HG03025 (cell line): Measurements from ENCODE around the gene LINC01488.

Source experiments
- ATAC-seq: cut with Tn5 transposase; IDR thresholded peaks from one replicate; pipeline ENCODE4 v1.9.1; 2021; ENCODE audit warnings: mild to moderate bottlenecking, moderate library complexity; ENCODE audit not compliant: unreplicated experiment, low FRiP score

LINC01488 gene

DNA sequence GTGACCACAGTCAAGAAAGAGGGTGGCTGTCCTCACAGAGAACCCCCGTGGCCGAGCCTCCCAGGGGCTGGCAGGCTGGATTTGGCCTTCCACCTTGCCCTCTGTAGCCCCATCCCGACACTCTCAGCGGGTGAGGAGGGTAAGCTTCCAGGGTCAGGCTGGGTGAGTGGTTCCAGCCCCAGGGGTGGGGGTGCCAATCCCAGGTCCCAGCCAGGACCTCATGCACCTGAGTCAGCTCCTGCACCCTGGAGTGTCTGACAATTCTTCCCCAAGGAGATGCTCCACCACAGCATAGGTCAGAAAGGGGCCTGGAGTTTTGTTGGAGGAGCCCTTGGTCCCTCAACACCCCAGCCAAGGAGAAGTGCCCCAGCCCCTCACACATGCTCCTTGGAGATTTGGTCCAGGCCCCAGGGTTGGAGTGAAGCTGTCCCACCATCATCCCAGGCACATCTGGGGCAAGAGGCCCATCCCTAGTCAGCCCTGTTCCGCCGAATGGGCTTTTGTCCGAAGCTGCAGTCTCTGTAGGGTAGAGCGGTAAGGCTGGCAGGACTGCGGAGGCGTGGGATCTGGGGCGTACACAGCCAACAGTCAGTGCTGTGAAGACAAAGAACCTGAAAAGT, 8.4 kb downstream of the LINC01488 start:
- no peak for ATAC-seq

DNA sequence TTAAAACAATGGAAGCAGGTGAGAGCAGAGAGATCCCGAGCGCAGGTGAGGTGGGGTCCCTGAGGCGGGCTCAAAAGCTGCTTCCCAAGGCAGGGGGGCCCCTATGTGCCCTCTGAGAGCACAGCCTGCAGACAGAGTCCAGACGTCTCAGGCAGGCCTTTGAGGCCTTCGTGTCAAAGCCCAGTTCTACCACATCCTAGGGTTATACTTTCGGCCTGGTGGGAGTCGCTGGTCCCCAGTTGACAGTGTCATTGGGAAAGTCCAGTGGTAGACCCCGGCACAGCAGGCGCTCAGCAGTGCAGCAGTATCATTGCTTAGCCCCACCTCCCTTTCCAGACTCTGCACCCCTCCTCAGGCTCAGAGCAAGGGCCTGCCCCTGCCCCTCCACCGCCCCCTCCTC, 9.1 kb downstream of the LINC01488 start:
- no peak for ATAC-seq

DNA sequence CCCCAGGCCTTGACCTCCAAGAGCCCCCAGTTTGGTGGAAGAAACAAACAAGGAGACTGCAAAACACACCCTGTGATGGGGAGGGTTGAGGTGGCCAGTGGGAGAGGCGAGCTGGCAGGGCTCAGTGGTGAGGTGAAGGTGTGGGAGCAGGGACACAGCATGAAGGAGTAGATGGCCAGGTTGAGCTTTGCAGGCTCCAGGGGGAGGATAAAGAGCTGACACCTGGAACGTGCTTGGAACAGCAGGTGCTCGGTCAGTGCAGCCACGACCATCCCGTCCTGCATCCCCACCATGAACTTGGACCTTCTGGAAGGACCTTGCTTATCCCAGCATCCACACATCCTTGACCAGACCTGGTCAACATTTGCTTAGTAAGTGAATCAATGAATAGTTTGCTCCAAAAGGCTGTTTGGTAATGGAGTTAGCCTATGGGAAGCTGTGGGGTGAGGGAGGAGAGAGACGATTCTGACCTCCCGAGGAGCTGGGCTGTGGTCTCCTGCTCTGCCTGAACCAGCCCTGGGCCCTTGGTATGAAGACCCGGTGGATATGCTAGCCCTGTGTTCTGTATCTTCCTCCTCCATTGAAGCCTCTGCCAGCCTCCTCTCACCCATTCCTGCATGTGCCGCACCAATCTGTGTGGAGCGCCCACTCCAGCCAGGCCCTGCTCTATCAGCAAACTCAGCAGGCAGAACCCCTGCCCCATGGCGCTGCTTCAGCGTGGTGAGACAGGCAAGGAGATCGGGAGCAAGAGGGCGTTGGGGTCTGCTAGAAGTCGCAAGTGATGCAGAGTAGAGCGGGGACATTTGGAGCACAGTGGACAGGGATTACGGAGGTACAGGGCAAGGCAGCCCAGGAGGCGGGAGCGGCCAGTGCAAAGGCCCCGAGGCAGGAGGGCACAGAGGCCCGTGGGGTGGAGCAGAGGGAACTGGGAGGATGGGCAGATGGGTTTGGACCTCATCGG, 9.9 kb downstream of the LINC01488 start:
- ATAC-seq, result no peak

DNA sequence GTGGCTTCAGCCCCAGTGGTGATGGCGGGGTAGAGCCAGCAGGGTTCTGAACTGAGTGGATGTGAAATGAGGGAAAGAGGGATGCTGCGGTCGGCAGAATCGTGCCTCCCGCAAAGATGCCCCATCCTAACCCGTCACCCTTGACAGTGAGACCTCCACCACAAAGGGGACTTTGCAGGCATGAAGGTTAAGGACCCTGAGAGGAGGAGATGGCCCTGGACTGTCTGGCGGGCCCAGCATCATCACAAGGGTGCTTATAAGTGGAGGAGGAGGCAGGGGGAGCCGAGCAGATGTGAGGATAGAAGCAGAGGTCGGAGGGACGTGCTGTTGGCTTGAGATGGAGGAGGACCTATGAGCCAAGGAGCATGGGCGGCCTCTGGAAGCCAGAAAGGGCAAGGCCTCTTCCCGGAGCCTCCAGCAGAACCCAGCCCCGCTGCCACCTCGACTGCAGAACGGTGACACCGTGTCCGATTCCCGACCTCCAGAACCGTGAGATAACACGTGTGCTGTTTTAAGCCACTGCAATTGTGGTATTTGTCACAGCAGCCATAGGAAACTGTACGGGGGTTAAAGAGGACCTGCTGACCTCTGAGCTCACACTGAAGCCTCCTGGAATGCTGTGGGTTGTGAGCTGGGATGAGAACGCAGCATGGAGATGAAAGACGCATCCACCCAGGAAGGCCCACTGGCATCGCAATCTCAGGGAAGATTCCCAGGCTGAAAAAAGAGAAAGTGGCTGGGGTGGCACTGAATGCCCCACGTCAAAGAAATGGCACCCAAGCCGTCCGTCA, 10.9 kb downstream of the LINC01488 start:
- no peak for ATAC-seq

DNA sequence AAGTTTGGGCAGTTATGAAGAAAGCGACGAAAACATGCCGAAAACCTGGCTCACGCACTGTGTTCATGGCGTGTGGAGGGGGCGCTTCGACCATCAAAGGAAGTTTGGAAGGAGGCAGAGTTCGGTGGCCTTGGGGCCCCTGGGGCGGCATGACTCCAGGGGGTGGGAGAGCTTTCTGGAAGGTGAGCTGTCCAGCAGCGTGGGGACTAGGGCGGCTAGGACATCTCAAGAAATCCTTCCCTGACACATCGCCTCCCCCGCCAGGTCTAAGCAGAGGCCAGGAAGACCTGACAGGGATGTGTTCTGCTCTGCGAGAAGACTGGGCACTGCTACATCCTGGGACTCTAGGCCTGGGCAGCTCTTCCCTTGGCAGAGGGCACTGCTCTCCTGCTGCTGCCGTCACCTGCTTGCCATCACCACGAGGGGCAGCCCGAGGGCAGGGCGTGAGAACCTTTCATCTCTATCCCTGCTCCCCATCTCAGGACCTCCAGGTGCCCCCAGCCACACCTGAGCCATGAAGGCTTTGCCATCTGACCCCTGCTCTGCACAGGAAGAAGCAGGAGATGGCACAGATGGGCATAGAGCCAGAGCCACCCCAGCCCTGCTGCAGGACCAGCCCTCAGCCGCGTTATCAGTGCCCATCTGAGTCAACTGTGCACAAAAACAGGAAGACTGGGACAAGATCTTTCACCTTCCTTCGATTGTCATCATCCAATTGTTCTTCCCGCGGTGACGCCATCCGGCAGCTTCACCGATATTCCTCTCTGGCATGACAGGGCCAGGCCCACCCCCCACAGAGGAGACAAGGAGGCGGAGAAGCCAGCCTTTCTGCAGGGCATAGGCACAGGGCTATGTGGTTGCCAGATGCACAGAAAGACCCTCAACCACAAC, 12.7 kb downstream of the LINC01488 start:
- no peak for ATAC-seq

DNA sequence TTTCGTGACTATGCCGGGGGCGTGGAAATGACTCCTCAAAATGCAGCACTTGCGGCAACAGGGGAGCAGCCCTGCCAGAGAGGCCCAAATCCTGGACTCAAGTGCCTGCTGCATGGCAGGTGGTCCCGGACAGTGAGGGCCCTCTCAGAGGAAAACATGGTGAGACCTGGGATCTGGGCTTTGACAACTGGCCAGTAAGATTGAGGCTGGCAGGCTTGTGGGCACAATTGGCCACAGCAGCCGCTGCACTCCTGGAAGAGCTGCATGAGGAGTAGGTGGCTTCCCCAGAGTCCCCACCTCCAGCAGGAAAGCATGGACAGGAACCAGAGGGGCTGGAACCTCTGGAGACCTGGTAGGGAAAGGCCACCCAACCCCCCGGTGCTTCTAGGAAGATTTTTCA, 13.4 kb downstream of the LINC01488 start:
- ATAC-seq, result no peak

DNA sequence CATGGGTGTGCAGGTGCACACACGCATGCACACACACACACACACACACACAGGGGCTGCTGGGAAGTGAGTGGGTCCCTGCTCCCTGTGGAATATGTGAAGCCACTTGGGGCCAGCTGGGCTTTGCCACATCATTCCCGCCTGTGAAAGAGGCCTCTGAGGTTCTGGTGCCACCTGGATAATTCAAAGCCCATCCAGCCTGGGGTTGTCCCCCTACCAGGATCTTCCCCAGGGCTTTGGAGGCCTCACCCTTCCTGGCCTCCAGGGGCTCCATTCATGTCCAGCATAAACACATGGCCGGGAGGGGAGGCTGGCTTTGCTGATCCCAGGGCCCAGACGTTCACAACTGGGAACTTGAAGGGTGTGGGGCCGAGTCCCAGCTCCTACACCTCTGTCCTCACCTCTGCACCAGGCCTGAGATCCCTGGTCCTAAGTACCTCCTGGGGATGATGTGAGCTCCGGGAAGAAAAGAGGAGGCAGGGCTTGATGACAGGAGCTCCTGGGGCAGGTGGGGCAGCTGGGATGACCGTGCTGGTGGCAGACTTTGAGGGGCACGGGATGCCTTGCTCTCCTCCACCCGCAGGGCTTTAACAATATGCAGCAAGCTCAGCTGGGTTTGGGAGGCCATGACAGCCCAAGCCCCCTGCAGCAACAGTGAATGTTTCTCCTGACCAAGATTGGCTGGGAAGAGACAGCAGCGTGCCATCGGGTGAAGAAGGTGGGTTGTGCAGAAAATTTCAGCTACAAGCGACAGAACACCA, 14.2 kb downstream of the LINC01488 start:
- ATAC-seq, result no peak

DNA sequence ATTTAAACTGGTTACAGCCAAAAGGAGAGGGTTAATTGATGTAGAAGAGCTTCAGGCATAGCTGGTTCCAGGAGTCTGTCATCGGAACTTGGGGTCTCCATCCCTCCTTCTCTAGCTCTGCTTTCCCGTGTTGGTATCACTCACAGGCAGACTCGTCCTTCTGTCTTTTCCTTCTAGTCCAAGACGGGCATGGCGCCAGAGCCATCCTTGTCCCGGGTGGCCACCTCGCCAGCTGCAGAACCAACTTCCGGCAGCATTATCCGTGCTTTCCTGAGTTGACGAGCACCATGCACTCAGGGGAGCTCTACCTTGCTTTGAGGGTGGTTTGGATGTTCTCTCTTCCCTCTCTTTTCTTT, 14.7 kb downstream of the LINC01488 start:
- no peak for ATAC-seq

DNA sequence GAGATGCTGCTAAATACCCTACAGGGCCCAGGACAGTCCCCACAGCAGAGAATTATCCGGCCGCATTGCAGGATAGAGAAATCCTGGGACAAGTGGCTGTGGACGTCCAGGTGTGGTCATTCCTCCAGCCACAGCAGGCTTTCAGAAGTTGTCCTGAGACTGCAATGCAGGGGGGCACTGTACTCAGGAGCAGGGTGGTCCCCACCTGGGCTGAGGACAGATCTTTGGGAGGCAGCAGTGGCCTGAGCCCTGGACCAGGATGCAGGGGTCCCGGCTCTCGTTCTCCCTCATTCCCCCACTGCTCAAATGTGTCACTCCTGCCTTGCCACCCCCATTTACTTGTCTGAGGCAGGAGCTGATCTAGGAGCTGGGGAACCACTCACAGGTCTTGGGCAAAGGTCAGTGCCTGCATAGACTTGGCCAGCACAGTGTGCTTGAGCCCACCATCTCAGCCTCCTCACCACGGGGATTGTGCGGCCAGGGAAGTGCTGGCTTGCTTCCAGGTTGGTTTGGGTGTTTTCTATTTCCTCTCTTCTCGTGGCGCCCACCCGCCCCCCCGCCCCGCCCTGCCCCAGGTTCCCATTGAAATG, 15.3 kb downstream of the LINC01488 start:
- ATAC-seq, result no peak

DNA sequence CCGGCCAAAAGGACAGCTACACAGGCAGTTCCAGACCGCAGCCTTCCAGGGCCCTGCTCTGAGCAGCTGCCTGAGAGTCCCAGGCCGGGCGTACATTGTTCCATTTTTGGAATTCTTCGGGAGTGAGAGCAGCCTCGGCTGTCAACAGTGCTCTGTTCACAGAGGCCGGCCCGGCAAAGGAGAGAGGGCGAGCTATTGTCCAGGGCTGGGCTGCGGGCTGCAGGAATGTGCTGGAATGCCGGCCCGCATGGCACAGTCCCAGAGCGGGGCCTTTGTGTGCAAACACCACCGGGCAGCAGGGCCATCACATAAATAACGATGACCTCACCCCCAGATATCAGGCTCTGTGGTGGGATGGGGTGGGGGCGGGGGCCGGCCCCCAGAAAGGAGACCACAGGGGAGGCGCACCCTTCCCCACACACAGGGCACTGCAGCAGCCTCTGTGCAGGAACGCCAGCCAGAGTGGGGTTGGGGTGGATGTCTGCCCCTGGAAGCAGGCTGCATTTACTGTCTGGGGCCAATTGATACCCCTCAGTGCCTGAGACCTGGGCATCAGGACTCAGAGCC, 15.8 kb downstream of the LINC01488 start:
- no peak for ATAC-seq

DNA sequence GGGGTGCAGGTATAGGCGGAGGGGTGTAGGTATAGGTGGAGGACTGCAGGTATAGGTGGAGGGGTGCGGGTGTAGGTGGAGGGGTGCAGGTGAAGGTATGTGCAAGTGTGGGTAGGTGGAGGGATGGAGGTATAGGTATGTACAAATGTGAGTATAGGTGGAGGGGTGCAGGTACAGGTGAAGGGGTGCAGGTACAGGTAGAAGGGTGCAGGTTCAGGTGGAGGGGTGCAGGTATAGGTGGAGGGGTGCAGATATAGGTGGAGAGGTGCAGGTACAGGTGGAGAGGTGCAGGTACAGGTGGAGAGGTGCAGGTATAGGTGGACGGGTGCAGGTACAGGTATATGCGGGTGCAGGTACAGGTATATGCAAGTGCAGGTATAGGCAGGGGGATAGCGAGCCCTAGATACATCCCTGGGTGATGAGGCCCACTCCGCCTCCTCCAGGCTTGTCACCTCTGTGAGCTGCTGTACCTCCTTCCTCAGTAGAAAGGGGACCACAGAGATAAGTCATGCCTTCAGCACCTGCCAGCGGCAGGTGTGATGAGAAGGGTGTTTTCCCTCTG, 17.2 kb downstream of the LINC01488 start:
- no peak for ATAC-seq

DNA sequence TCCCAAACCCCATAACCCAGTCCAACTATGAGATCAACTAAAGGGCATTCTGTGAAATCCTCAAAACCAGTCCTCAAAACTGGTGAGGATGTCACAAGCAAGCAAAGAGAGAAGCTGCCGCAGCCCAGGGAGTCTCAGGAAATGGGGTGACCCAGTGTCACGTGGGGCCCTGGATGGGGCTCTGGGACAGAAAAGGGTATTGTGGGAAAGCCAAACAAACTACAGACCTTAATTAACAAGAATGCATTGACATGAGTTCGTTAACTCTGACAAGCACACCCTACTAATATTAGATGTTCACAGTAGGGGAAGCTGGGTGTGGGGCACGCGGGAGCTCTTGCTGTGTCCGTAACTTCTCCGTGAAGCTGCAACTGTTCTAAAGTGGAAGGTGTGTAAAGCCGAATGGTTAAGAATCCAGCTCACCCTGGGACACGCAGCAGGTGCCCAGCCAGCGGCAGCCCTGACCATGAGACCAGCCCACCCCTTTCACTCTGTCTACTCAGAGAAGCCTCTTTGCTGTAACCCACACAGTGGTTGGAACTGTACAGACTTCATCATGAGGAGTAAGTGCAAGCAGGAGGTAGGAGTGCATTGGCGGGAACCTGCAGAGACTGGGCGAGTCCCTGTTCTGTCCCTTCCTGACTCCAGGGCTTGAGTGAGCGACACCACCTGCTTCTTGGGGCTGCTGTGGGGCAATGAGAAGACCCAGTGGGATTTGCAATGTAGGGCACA, 17.9 kb downstream of the LINC01488 start:
- no peak for ATAC-seq

DNA sequence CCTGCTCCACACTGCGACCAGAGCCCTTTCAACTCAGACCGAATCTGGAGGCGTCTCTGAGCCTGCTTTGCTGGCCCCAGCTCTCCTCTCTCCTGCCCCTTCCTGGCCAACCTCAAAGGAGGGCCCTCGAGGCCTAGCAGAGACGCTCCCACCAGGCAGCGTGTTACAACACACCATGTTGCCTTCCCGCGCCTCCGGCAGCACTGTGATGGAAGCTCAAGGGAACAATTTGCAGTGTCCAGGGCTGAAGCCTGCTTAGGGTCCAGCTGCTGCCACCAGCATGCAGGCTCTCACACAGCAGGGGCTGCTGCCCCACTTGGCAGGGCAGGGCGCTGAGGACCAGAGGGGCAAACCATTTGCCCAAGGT, 18.4 kb downstream of the LINC01488 start:
- ATAC-seq, result no peak

DNA sequence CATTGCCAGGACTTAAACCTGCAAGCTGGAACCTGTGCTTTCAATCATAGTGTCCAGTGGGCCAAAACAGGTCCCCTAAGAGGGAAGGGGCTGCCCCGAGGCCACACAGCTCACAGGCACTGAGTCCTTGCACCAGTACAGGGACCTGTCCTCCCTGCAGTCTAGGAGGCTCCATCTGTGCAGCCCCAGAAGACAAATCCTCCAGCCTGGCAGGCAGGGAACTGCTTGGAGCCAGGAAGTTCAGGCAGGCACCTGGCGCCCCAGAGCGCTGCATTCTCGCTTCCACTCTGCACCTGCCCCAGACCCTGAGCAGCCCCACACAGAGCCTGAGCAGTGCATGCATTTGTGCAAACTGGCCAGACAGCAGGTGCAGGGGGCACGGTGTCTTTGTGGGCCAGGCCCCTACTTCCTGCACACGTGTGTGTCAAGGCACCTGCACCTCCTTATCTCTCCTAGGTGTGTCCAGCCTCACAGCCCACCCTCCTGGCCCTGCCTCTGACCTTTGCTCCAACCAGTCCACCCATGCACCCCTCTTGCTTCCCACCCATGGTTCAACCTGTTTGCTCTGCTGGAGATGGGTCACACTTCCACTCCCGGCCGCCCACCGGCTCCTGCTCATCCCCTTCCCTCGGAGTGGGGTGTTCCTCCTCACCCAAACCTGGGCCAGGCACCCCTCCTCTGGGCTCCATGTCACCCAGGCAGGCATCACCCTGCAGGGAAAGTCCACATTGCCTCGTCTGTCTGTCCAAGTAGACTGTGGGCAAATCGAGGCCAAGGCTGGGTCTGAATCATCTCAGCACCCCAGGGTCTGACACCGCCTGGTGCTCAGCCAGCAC, 19.0 kb downstream of the LINC01488 start:
- no peak for ATAC-seq

DNA sequence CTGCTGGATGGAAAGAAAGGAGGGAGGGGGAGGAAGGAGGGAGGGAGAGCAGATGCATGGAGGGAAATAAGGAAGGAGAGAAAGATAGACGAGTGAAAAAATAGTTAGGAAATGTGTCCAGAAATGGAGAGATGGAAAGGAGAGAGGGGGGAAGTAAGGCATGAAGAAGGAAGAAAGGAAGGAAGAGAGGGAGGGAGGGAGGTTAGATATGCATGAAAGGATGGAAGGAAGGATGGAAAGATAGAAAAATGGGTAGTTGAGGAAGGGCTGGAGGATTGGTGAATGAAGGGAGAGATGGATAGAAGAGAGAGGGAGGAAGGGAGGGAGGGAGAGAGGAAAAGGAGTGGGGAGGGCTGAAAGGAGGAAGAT, 19.6 kb downstream of the LINC01488 start:
- no peak for ATAC-seq

DNA sequence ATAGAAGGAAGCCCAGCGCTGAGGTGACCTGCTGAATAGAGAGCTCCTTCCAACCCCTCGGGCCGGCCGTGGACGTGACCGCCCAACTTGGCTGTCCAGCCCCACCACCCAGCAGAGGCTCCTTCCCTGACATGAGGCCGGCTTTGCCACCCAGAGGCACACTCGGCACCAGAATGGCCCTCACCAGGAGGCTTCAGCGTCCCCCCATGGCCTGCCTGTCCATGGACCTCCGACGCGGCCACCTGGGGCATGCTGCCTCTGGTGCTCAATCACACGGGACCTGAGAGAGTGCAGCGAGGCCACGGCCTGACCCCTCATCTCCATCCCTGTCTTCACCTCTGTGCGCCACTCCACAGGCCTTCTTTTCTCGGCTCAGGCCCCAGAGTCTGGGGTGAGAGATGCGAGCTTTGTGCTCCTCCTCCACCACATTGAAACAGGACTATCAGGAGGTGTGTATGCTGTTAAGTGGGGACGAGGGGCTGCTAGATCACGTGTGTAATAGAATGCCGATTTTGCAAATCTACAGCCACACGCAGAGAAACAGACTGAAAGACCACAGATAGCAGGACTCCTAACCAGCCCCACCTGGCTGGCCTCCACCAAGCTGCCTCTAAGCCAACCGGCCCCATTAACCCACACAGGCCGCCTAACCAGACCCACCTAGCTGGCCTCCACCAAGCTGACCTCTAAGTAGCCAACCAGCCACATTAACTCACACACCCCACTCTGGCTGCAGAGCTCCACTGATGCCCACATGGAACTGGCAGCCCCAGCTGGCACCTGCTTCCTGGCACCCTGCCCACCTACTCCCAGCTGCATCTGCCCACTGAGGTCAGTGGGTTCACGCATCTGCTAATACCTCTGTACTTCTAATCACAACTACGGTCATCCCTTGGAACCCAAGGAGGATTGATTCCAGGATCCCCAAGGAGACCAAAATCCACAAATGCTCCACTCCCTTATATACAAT, 20.7 kb downstream of the LINC01488 start:
- ATAC-seq, result no peak
